BJ (cell line): ENCODE results near the gene HDAC6. TPM values are rescaled to one million over a fixed set of nuclear protein-coding genes. Genes with fewer than 3 reads are reported as not detected.

ENCODE experiments used
- CTCF ChIA-PET: fragments of 350-600 bp; formaldehyde crosslinking; extraction: SDS; loops from one replicate; lab custom pipeline; 2021; ENCODE audit warnings: antibody characterized with exemption, inconsistent platforms; lab: Yijun Ruan, JAX
- POLR2A ChIA-PET: fragments of 300-600 bp; sonication (Branson Sonifier 250); formaldehyde crosslinking; extraction: SDS; loops from one replicate; lab custom pipeline; 2021; ENCODE audit warnings: antibody characterized with exemption; lab: Charles Lee
- DNase-seq: peaks from one replicate; pipeline ENCODE4 v3.0.0-alpha.2; 2011; ENCODE audit warnings: low read depth
- H3K27me3 ChIP-seq: 2 replicates; pipeline ENCODE4 v1.6.0; 2011; ENCODE audit warnings: low read length; ENCODE audit not compliant: control insufficient read depth, insufficient read depth
- H3K36me3 ChIP-seq: 2 replicates; pipeline ENCODE4 v1.5.1; 2011; ENCODE audit warnings: low read length; ENCODE audit not compliant: control insufficient read depth, insufficient read depth
- H3K4me3 ChIP-seq: 2 replicates; pipeline ENCODE4 v1.5.1; 2011; ENCODE audit warnings: low read depth, mild to moderate bottlenecking, control low read depth, low read length
- CTCF ChIP-seq: IDR thresholded peaks from 2 replicates; pipeline ENCODE4 v1.5.1; 2011; ENCODE audit warnings: low read depth, mild to moderate bottlenecking, control low read depth, inconsistent platforms, low read length, moderate library complexity; ENCODE audit not compliant: insufficient read depth
- polyA plus RNA-seq: library from polyadenylated mRNA; depleted of rRNA; stranded (reverse); fragments of >200 nt; gene quantifications from 2 replicates; pipeline ENCODE4 v1.2.3, GENCODE V29; 2011

HDAC6 gene
- polyA plus RNA-seq, 1 experiment: 32.1 TPM

- Histone ChIP-seq H3K4me3 (no peak overlapping the region), H3K36me3 (no peaks in the 10 kb centered on the region), H3K27me3 (peaks cover under 1% of the 10 kb centered on the region; the same call in 1 of the 2 replicates)
- TF ChIP-seq CTCF: no peak
- no peak for DNase-seq
- CTCF ChIA-PET: no interaction called here
- POLR2A ChIA-PET: no interaction called here
Measured at GRCh38 chrX:48829016-48829735, 27.3 kb downstream of the HDAC6 start.

GRCh38 chrX:48831136-48831908 lies 29.5 kb downstream of the HDAC6 start:
- Histone ChIP-seq H3K36me3 (no peaks in the 10 kb centered on the region), H3K4me3 (no peak overlapping the region), H3K27me3 (peaks cover 8% of the 10 kb centered on the region)
- ChIA-PET CTCF (no interaction called here), POLR2A (no interaction called here)
- TF ChIP-seq CTCF: no peak
- no peak for DNase-seq

DNA sequence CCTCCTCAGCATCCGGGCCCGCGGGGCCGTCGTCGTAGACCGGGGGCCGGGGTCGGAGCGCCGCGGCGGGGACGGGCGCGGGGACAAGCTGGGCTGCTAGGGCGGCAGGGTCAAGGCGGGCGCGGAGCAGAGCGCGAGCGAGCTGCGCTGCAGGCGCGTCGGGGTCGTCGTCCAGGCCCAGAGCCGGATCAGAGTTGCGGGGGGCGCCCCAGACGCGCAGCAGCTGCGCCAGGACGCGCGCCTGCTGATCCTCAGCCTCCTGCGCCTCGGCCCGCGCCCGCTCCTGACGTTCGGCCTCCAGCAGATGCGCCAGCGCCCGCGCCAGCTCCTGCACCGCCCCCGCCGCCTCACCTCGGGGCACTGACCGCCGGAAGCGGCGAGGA lies 30.0 kb downstream of the HDAC6 start:
- CTCF ChIA-PET: no interaction called here
- POLR2A ChIA-PET: no interaction called here
- no peak for DNase-seq
- peaks cover 8% of the 10 kb centered on the region for H3K27me3 ChIP-seq
- H3K4me3 ChIP-seq: no peak overlapping the region
- no peaks in the 10 kb centered on the region for H3K36me3 ChIP-seq
- no peak for TF ChIP-seq CTCF

DNA sequence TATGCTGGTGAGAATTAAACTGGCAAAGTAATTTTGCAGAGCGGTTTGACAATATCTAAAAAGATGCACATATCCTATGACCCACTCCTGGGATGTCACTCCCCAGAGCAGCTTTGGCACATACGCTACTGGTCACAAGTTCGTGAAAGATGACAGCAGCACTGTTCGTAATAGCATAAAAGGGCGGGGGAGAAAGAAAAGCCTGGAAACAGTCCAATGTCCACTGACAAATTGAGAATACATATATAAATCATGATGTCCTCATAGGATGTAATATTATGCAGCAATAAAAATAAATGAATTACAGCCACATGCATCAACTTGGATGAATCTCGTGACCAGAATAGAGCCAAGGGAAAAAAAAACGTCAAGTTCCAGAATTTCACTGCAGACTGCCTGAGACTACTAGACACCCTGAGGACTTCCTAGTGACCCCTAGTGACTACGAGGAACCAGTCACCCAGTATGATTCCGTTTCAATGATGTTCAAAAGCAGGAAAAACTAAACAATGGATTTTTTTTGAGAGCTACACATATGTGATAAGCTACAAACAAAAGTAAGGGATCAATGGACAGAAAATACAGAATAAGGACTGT lies 31.8 kb downstream of the HDAC6 start:
- ChIA-PET CTCF (interaction anchor here (0.8 kb wide), 1 partner anchor 70 kb away, joined by 3 read pairs; no protein-coding TSS in a partner anchor), POLR2A (no interaction called here)
- peaks cover 8% of the 10 kb centered on the region for H3K27me3 ChIP-seq
- DNase-seq: no peak
- H3K36me3 ChIP-seq: no peaks in the 10 kb centered on the region
- no peak overlapping the region for H3K4me3 ChIP-seq
- TF ChIP-seq CTCF: no peak

DNA sequence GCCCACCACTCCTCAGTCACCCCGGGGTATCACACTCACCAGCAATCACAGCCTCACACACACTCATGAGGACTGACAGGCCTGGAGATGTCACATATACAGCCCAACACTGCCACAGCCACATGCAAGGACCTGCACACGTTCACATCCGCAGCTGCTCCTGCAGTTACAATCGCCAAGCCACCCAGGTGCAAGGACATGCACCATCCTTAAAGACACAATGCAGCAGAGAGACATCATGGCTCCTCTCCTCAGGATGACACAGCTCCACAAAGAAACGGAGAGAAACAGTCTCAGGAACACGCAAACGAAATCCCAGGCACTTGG lies 32.5 kb downstream of the HDAC6 start:
- H3K36me3 ChIP-seq: no peaks in the 10 kb centered on the region
- POLR2A ChIA-PET: no interaction called here

More for the DNA sequence above, 32.5 kb downstream of the HDAC6 start:
- DNase-seq: no peak
- H3K4me3 ChIP-seq: no peak overlapping the region
- no peak for TF ChIP-seq CTCF
- peaks cover 8% of the 10 kb centered on the region for H3K27me3 ChIP-seq
- CTCF ChIA-PET: interaction anchor here (0.8 kb wide), 1 partner anchor 70 kb away, joined by 3 read pairs; no protein-coding TSS in a partner anchor
